ENCODE measurements around the gene ULK1. TPM values are rescaled to one million over a fixed set of nuclear protein-coding genes. Genes with fewer than 3 reads are reported as not detected.

ULK1 gene
- total RNA-seq, 4 donors from 2014 or later, result 11.8 to 135 (median 38.8) TPM

DNA sequence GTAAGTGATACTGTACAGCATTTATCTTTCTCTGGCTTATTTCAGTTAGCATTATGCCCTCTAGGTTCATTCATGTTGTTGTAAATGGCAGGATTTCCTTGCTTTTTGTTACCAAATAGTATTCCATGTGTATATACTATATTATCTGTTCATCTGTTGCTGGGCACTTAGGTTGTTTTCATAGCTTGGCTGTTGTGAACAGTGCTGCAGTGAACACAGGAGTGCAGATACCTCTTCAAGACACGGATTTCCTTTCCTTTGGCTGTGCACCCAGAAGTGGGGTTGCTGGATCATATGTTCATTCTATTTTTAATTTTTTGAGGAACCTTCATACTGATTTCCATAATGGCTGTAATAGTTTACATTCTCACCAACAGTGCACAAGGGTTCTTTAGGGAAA, 76.8 kb downstream of the ULK1 start:
- Histone ChIP-seq H3K27me3 (no peaks in the 10 kb centered on the region), H3K9me3 (no peaks in the 10 kb centered on the region), H3K36me3 (no peaks in the 10 kb centered on the region), H3K4me1 (no peaks in the 10 kb centered on the region), H3K4me3 (no peak overlapping the region), H3K27ac (no peak overlapping the region)
- TF ChIP-seq POLR2A (IDR thresholded peaks at IDR 0.05), result no peak
- TF ChIP-seq CTCF (IDR thresholded peaks at IDR 0.05), result no peak
- no peak for DNase-seq
- intact Hi-C loops (cut with DNase I; ENCODE audit: low total_unique reads), result no loop called here

Small RNA genes lying within 50 kb of the gene (small RNA-seq; reads per million reads assigned to genes)
- not detected for gene AC131009.3

Other genes with a start within 250 kb of the ULK1 start
- 10 to 100 TPM; 25.3 to 78.1 (median 55.2) TPM for gene SFSWAP, start 183.5 kb upstream of the ULK1 start, total RNA-seq
- 10 to 100 TPM in 1 of 4 donors, 1 to 10 TPM in 2, under 1 TPM in 1; 0.26 to 17.4 (median 5.0) TPM for gene MMP17, start 66.2 kb upstream of the ULK1 start, total RNA-seq
- 10 to 100 TPM in 2 of 4 donors, 1 to 10 TPM in 1, under 1 TPM in 1; 0.59 to 29.2 (median 12.5) TPM for gene PUS1, start 34.7 kb downstream of the ULK1 start, total RNA-seq
- gene EP400, start 55.3 kb downstream of the ULK1 start, total RNA-seq, result 10 to 100 TPM; 11.8 to 70.6 (median 28.2) TPM
- 10 to 100 TPM in 3 of 4 donors, 1 to 10 TPM in 1; 7.9 to 53.3 (median 16.6) TPM for gene DDX51, start 249.7 kb downstream of the ULK1 start, total RNA-seq
- 10 to 100 TPM in 1 of 4 donors, 1 to 10 TPM in 1, not detected in 2; 9.4 to 15.4 TPM for gene NOC4L, start 249.8 kb downstream of the ULK1 start, total RNA-seq

Data from uterus (tissue), 4 donors.